ENCODE results near the gene PAOX.
A peak's percentile ranks its signal among the peaks of the same experiment; 100 is the strongest.

PAOX gene

DNA sequence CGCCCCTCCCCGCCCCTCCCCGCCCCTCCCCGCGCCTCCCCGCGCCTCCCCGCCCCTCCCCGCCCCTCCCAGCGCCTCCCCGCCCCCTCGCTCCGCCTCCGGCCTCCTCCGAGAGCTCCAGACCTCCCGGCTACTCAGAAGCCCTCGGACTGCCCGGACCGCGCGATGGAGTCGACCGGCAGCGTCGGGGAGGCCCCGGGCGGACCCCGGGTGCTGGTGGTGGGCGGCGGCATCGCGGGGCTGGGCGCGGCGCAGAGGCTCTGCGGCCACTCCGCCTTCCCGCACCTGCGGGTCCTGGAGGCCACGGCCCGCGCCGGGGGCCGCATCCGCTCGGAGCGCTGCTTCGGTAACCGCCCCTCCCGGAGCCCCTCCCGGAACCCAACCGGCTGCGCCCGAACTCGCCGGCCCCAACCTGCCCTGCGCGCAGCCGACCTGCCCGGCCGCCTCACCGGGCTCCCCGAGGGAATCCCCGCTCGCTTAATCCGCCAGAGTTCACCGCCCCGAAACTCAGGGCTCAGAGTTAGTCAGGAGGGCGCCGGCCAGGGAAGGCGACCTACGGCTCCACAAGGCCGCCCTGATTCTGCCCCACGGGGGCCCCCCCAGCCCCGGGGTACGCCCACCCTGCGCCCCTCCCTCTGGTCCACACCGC lies at the start of gene PAOX:
TSS of gene PAOX (plus strand) at position 111 of the 649 bp plus-strand sequence. CDS start at position 166, 55 bp downstream.
- peaks cover under 1% of the 10 kb centered on the region for H3K4me1 ChIP-seq (ENCODE audit: insufficient read depth, poor library complexity, severe bottlenecking)
- H3K9me3 ChIP-seq (ENCODE audit: severe bottlenecking): no peaks in the 10 kb centered on the region
- no peak within 1 kb of the TSS for H3K27ac ChIP-seq (ENCODE audit: poor library complexity, severe bottlenecking)
- peak within 1 kb of the TSS; percentile 68 for H3K4me3 ChIP-seq (ENCODE audit: severe bottlenecking)
- ATAC-seq (ENCODE audit: low read depth) (peak; percentile 63), DNase-seq (ENCODE audit: low spot score) (no peak)
- no peaks in the 10 kb centered on the region for H3K36me3 ChIP-seq (ENCODE audit: low read depth)
- no peaks in the 10 kb centered on the region for H3K27me3 ChIP-seq (ENCODE audit: insufficient read depth, poor library complexity, severe bottlenecking)
- TF ChIP-seq, protein P1, sequence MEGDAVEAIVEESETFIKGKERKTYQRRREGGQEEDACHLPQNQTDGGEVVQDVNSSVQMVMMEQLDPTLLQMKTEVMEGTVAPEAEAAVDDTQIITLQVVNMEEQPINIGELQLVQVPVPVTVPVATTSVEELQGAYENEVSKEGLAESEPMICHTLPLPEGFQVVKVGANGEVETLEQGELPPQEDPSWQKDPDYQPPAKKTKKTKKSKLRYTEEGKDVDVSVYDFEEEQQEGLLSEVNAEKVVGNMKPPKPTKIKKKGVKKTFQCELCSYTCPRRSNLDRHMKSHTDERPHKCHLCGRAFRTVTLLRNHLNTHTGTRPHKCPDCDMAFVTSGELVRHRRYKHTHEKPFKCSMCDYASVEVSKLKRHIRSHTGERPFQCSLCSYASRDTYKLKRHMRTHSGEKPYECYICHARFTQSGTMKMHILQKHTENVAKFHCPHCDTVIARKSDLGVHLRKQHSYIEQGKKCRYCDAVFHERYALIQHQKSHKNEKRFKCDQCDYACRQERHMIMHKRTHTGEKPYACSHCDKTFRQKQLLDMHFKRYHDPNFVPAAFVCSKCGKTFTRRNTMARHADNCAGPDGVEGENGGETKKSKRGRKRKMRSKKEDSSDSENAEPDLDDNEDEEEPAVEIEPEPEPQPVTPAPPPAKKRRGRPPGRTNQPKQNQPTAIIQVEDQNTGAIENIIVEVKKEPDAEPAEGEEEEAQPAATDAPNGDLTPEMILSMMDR (IDR thresholded peaks at IDR 0.05; ENCODE audit: poor library complexity, severe bottlenecking): no peak

DNA sequence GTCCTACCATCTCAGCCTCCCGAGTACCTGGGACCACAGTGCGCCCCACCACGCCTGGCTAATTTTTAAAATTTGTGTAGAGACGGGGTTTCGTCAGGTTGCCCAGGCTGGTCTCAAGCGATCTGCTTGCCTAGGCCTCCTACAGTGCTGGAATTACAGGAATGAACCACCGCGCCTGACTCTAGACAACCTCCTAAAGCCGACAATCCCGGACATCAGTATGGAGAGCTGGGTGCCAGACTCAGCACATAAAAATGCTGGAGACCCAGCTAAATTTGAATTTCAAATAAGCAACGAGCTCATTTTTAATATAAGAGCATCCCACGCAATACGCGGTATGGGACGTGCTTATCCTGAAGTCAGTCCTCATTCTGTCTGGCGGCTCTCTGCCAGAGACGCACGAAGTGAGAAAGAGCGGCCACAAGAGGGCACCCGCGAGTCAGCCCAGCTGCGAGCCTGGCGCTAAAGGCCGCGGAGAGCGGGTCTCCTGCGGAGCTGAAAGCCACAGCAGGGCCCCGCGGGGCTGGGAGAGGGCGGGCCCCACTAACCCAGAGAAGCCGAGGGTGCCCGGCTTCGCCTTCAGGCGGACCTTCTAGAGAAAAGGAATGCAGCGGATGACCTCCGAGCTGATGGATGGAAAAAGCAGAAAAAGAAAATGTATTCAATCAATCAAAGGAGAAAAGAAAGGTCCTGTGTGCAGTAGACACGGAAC lies 49.4 kb upstream of the PAOX start:
- no peaks in the 10 kb centered on the region for H3K36me3 ChIP-seq (ENCODE audit: low read depth)
- H3K4me1 ChIP-seq (ENCODE audit: insufficient read depth, poor library complexity, severe bottlenecking): no peaks in the 10 kb centered on the region
- ATAC-seq (ENCODE audit: low read depth): peak; percentile 84
- no peak overlapping the region for H3K27ac ChIP-seq (ENCODE audit: poor library complexity, severe bottlenecking)
- H3K9me3 ChIP-seq (ENCODE audit: severe bottlenecking): no peaks in the 10 kb centered on the region
- H3K27me3 ChIP-seq (ENCODE audit: insufficient read depth, poor library complexity, severe bottlenecking): peaks cover 64% of the 10 kb centered on the region
- H3K4me3 ChIP-seq (ENCODE audit: severe bottlenecking): no peak overlapping the region
- TF ChIP-seq, protein P1 (IDR thresholded peaks at IDR 0.05; ENCODE audit: poor library complexity, severe bottlenecking): peak; percentile 97
- peak; percentile 78 for DNase-seq (ENCODE audit: low spot score)

DNA sequence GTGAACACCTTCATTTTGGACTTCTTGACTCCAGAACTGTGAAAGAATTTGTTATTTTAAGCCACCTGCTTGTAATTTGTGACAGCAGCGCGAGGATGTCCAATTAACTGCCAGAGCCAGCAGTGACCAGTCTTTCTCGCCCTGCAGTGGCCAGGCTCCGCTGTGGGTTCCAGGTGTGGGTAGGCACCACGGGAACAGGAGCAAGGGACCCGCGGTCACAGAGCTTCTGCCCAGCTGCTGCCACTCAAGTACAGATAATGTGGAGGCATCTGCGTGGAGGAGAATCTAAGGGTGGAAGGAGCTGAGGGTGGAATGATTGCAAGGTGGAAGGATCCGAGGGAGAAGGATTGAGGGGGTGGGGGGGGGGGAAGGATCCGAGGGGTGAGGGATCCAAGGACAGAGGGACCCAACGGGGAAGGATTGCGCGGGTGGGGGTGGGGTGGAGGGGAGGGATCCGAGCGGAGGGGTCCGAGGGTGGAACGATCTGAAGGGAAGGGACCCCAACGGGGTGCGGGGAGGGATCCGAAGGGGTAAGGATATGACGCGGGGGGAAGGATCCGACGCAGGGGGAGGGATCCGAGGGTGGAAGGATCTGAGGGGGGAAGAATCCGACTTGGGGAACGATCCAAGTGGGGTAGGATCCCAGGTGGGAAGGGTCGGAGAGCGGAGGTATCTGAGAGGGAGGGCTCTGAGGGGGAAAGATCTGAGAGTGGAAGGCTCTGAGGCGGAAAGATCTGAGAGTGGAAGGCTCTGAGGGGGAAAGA lies 45.9 kb upstream of the PAOX start:
- no peak overlapping the region for H3K4me3 ChIP-seq (ENCODE audit: severe bottlenecking)
- H3K4me1 ChIP-seq (ENCODE audit: insufficient read depth, poor library complexity, severe bottlenecking): no peaks in the 10 kb centered on the region
- no peak overlapping the region for H3K27ac ChIP-seq (ENCODE audit: poor library complexity, severe bottlenecking)
- no peaks in the 10 kb centered on the region for H3K9me3 ChIP-seq (ENCODE audit: severe bottlenecking)
- TF ChIP-seq, protein P1 (IDR thresholded peaks at IDR 0.05; ENCODE audit: poor library complexity, severe bottlenecking): no peak
- ATAC-seq (ENCODE audit: low read depth) (no peak), DNase-seq (ENCODE audit: low spot score) (no peak)
- no peaks in the 10 kb centered on the region for H3K36me3 ChIP-seq (ENCODE audit: low read depth)
- H3K27me3 ChIP-seq (ENCODE audit: insufficient read depth, poor library complexity, severe bottlenecking): peaks cover 62% of the 10 kb centered on the region

DNA sequence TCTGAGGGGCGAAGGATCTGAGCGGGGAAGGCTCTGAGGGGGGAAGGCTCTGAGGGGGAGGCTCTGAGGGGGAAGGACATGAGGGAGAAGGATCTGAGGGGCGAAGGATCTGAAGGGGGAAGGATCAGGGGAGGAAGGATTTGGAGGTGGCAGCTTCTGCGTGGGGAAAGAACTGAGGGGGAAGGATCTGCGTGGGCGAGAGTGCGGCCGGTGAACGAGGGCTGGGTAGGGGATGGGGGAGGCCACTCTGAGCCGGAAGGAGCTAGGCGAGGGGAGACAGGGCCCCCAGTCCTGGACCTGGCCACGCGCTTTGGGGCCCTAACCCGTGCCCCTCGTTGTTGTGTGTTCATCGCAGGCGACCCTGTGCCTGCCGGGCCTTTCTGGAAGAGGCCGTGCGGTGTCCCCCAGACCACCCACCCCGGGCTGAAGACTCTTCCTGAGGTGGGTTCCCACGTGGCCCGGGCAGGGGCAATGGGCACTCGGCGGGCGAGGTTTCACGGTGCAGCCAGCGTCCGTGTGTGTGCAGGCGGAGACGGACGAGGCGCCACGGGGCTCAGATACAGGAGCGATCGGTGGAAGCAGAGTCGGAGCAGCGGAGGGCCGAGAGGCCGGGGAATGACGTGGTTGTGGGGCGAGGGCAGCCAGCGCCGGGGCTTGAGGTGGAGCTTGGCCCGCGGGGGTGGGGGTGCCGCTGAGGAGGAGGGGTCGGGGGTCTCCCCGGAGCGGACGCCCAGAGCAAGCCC lies 44.4 kb upstream of the PAOX start:
- ATAC-seq (ENCODE audit: low read depth) (peak; percentile 66), DNase-seq (ENCODE audit: low spot score) (no peak)
- Histone ChIP-seq H3K27ac (ENCODE audit: poor library complexity, severe bottlenecking) (no peak overlapping the region), H3K27me3 (ENCODE audit: insufficient read depth, poor library complexity, severe bottlenecking) (peaks cover 60% of the 10 kb centered on the region), H3K4me1 (ENCODE audit: insufficient read depth, poor library complexity, severe bottlenecking) (no peaks in the 10 kb centered on the region), H3K4me3 (ENCODE audit: severe bottlenecking) (peak overlapping the region; percentile 26), H3K36me3 (ENCODE audit: low read depth) (no peaks in the 10 kb centered on the region), H3K9me3 (ENCODE audit: severe bottlenecking) (no peaks in the 10 kb centered on the region)
- TF ChIP-seq, protein P1 (IDR thresholded peaks at IDR 0.05; ENCODE audit: poor library complexity, severe bottlenecking): no peak

All from RWPE2 (cell line).